ENCODE data around the gene AP1S3.

GRCh38 chr2:223847410-223847809 lies 10.0 kb upstream of the AP1S3 start:
- TF ChIP-seq CTCF (IDR thresholded peaks at IDR 0.05), result no peak
- no peak for TF ChIP-seq REST (IDR thresholded peaks at IDR 0.05; ENCODE audit: insufficient read depth in 1 of 2, low read depth in 2 of 2, low read length in 1 of 2)
- no peak for TF ChIP-seq POLR2AphosphoS5 (IDR thresholded peaks at IDR 0.05; ENCODE audit: low read depth, low read length)
